Measurements from ENCODE around the gene ABI3. TPM values are rescaled to one million over a fixed set of nuclear protein-coding genes. Genes with fewer than 3 reads are reported as not detected.
"Not testable (repeated sequence)": the region's sequence is repeated elsewhere in the genome, so short reads cannot be mapped to it uniquely, and the experiment has no call there.

Gene ABI3
- total RNA-seq, 4 donors from 2014 or later = 0.60 to 7.6 (median 5.9) TPM

- intact Hi-C loops (cut with DNase I; ENCODE audit: low total_unique reads) (loop anchor here (5.0 kb wide), 1 partner anchor 39 kb away; no protein-coding TSS in a partner anchor), in situ Hi-C loops (cut with MboI; ENCODE audit: low pct_ligation_motif_present in 1 of 4, low pct_unique_long_range_greater_than_20kb in 1 of 4, low sequenced_read_pairs in 3 of 4) (loop anchor here in 1 of 4 donors (5.0 kb wide), 1 partner anchor 44 kb away; no protein-coding TSS in a partner anchor)
- Histone ChIP-seq H3K27ac (no peak overlapping the region), H3K4me3 (no peak overlapping the region), H3K27me3 (no peaks in the 10 kb centered on the region), H3K36me3 (no peaks in the 10 kb centered on the region), H3K4me1 (no peaks in the 10 kb centered on the region), H3K9me3 (peaks cover 5 to 6% of the 10 kb centered on the region in 2 donors)
- no peak for TF ChIP-seq POLR2AphosphoS5 (IDR thresholded peaks at IDR 0.05)
- TF ChIP-seq POLR2A (IDR thresholded peaks at IDR 0.05) = no peak
- TF ChIP-seq EP300 (IDR thresholded peaks at IDR 0.05; ENCODE audit: low read depth) = no peak
- no peak for TF ChIP-seq CTCF (IDR thresholded peaks at IDR 0.05)
- no peak for DNase-seq
- 75% methylated on average over 5 of the region's 5 CpGs; no CpG with 5 or more reads in 1 of the 2 donors for WGBS, 2 donors (ENCODE audit: low coverage in 1 of 2)
These were observed 27.2 kb upstream of the ABI3 start for GRCh38 chr17:49183341-49183740.

- 86% methylated on average over 6 of the region's 7 CpGs; no CpG with 5 or more reads in 1 of the 2 donors for WGBS, 2 donors (ENCODE audit: low coverage in 1 of 2)
These were observed 26.7 kb upstream of the ABI3 start for GRCh38 chr17:49183801-49184200.

GRCh38 chr17:49184522-49184921 is 26.0 kb upstream of the ABI3 start:
- intact Hi-C loops (cut with DNase I; ENCODE audit: low total_unique reads) = loop anchor here (5.0 kb wide), 1 partner anchor 38 kb away; no protein-coding TSS in a partner anchor
- in situ Hi-C loops (cut with MboI; ENCODE audit: low pct_ligation_motif_present in 1 of 4, low pct_unique_long_range_greater_than_20kb in 1 of 4, low sequenced_read_pairs in 3 of 4) = loop anchor here in 1 of 4 donors (5.0 kb wide), 1 partner anchor 43 kb away; no protein-coding TSS in a partner anchor
- not testable (repeated sequence) for H3K27ac ChIP-seq

More at GRCh38 chr17:49183801-49184200, 26.7 kb upstream of the ABI3 start:
- no peak overlapping the region for H3K4me3 ChIP-seq
- H3K27ac ChIP-seq = no peak overlapping the region
- no peaks in the 10 kb centered on the region for H3K36me3 ChIP-seq
- DNase-seq = no peak
- H3K9me3 ChIP-seq = peaks cover 5 to 6% of the 10 kb centered on the region in 2 donors
- H3K27me3 ChIP-seq = no peaks in the 10 kb centered on the region
- TF ChIP-seq EP300 (IDR thresholded peaks at IDR 0.05; ENCODE audit: low read depth) (no peak), CTCF (IDR thresholded peaks at IDR 0.05) (no peak)
- in situ Hi-C loops (cut with MboI; ENCODE audit: low pct_ligation_motif_present in 1 of 4, low pct_unique_long_range_greater_than_20kb in 1 of 4, low sequenced_read_pairs in 3 of 4) = loop anchor here in 1 of 4 donors (5.0 kb wide), 1 partner anchor 44 kb away; no protein-coding TSS in a partner anchor
- intact Hi-C loops (cut with DNase I; ENCODE audit: low total_unique reads) = loop anchor here (5.0 kb wide), 1 partner anchor 38 kb away; no protein-coding TSS in a partner anchor
- no peaks in the 10 kb centered on the region for H3K4me1 ChIP-seq

GRCh38 chr17:49185381-49185780 is 25.1 kb upstream of the ABI3 start:
- DNase-seq; in situ Hi-C loops (cut with MboI; ENCODE audit: low pct_ligation_motif_present in 1 of 4, low pct_unique_long_range_greater_than_20kb in 1 of 4, low sequenced_read_pairs in 3 of 4); H3K36me3 ChIP-seq; intact Hi-C loops (cut with DNase I; ENCODE audit: low total_unique reads); H3K9me3 ChIP-seq; H3K4me1 ChIP-seq; H3K4me3 ChIP-seq; H3K27ac ChIP-seq; H3K27me3 ChIP-seq: not testable (repeated sequence)
- 92% methylated on average over 1 of the region's 1 CpG; no CpG with 5 or more reads in 1 of the 2 donors for WGBS, 2 donors (ENCODE audit: low coverage in 1 of 2)

More at GRCh38 chr17:49184522-49184921, 26.0 kb upstream of the ABI3 start:
- not testable (repeated sequence) for H3K4me3 ChIP-seq, H3K4me1 ChIP-seq, H3K36me3 ChIP-seq, DNase-seq, H3K9me3 ChIP-seq, H3K27me3 ChIP-seq

- no peak overlapping the region for H3K4me3 ChIP-seq
- TF ChIP-seq CTCF (IDR thresholded peaks at IDR 0.05) = no peak
- no peak for TF ChIP-seq POLR2A (IDR thresholded peaks at IDR 0.05)
- TF ChIP-seq EP300 (IDR thresholded peaks at IDR 0.05; ENCODE audit: low read depth) = no peak
- TF ChIP-seq POLR2AphosphoS5 (IDR thresholded peaks at IDR 0.05) = no peak
- in situ Hi-C loops (cut with MboI; ENCODE audit: low pct_ligation_motif_present in 1 of 4, low pct_unique_long_range_greater_than_20kb in 1 of 4, low sequenced_read_pairs in 3 of 4) = no loop called here
- no peaks in the 10 kb centered on the region for H3K27me3 ChIP-seq
- 85 to 100% methylated on average over 2 to 3 of the region's 3 CpGs for WGBS, 2 donors (ENCODE audit: low coverage in 1 of 2)
- no peaks in the 10 kb centered on the region for H3K36me3 ChIP-seq
- intact Hi-C loops (cut with DNase I; ENCODE audit: low total_unique reads) = no loop called here
- peaks cover 5 to 6% of the 10 kb centered on the region in 2 donors for H3K9me3 ChIP-seq
- H3K27ac ChIP-seq = no peak overlapping the region
- peaks cover 0 to 12% (median 3%) of the 10 kb centered on the region in 4 donors for H3K4me1 ChIP-seq
- no peak for DNase-seq
These were observed 23.2 kb upstream of the ABI3 start for GRCh38 chr17:49187301-49187700.

All from transverse colon (tissue), 4 donors.